Endothelial cell of umbilical vein (primary cell): ENCODE results near the gene LRSAM1. TPM values are rescaled to one million over a fixed set of nuclear protein-coding genes. Genes with fewer than 3 reads are reported as not detected.

Experiments used
- BruUV-seq: library from RNA; stranded (reverse); fragments of 400-500 nt; replicated peaks from 2 replicates; lab custom pipeline; 2021; lab: Mats Ljungman, UMichigan
- CTCF ChIA-PET: fragments of 300-600, 350-600 bp; sonication (Branson Sonifier 250); formaldehyde crosslinking; loops from one replicate; lab custom pipeline; 2021; ENCODE audit warnings: antibody characterized with exemption, inconsistent platforms; lab: Charles Lee
- POLR2A ChIA-PET: fragments of 300-600, 350-600 bp; sonication (Branson Sonifier 250); formaldehyde crosslinking; loops from one replicate; lab custom pipeline; 2021; ENCODE audit warnings: antibody characterized with exemption, inconsistent platforms; lab: Charles Lee
- DNase-seq: peaks from one replicate; pipeline ENCODE4 v3.0.0-alpha.2; 2011; ENCODE audit warnings: low read depth, low spot score
- FAIRE-seq: peaks from 2 replicates; lab custom pipeline; 2011; peaks lifted over from hg19 to GRCh38; lab: Jason Lieb, UNC
- H2AFZ ChIP-seq: 2 replicates; pipeline ENCODE4 v1.6.0; 2012; ENCODE audit warnings: low read depth, low read length, control low read depth, inconsistent platforms
- H3K27ac ChIP-seq: 2 replicates; pipeline ENCODE4 v1.5.1; 2011; ENCODE audit warnings: low read depth, mild to moderate bottlenecking, control low read depth, low read length, moderate library complexity; ENCODE audit not compliant: insufficient read depth
- H3K27me3 ChIP-seq, 2 experiments: 2 replicates each; pipeline versions ENCODE4 v1.6.0 to v1.6.1; 2011; ENCODE audit warnings: low read length in 2 of 2, mixed read lengths in 1 of 2; ENCODE audit not compliant: control insufficient read depth in 2 of 2, insufficient read depth in 2 of 2
- H3K36me3 ChIP-seq, 2 experiments: 2 replicates in 1 of 2; 3 replicates in 1 of 2; pipeline ENCODE4 v1.5.1; 2011; ENCODE audit warnings: low read length in 2 of 2, mild to moderate bottlenecking in 1 of 2, moderate library complexity in 1 of 2; ENCODE audit not compliant: control insufficient read depth in 2 of 2, insufficient read depth in 2 of 2; ENCODE audit errors: extremely low read depth in 1 of 2
- H3K4me1 ChIP-seq: 3 replicates; pipeline ENCODE4 v1.5.1; 2011; ENCODE audit warnings: mild to moderate bottlenecking, low read length; ENCODE audit not compliant: control insufficient read depth, insufficient read depth; ENCODE audit errors: extremely low read depth
- H3K4me2 ChIP-seq: 2 replicates; pipeline ENCODE4 v1.6.1; 2011; ENCODE audit warnings: low read length, control low read depth, mixed read lengths; ENCODE audit not compliant: insufficient read depth
- H3K4me3 ChIP-seq, 3 experiments: fragments of 200-600 bp in 1 of 3; sonication (generic), shearing (Covaris generic) in 1 of 3; replicated peaks in 1 of 3; 2 replicates each; pipeline ENCODE4 v1.5.1; 2011 to 2016; ENCODE audit warnings: control low read depth in 3 of 3, low read length in 3 of 3, mild to moderate bottlenecking in 2 of 3, inconsistent platforms in 1 of 3, low read depth in 1 of 3, moderate library complexity in 1 of 3; ENCODE audit not compliant: insufficient read depth in 1 of 3
- H3K79me2 ChIP-seq: 2 replicates; pipeline ENCODE4 v1.6.0; 2012; ENCODE audit warnings: low read length, inconsistent platforms; ENCODE audit not compliant: control insufficient read depth, insufficient read depth
- H3K9ac ChIP-seq: replicated peaks from 2 replicates; pipeline ENCODE3; 2011; ENCODE audit warnings: low read length, control low read depth; ENCODE audit not compliant: insufficient read depth; ENCODE audit errors: extremely low read depth
- H3K9me1 ChIP-seq: replicated peaks from 3 replicates; pipeline ENCODE4 v1.6.0; 2011; ENCODE audit warnings: mild to moderate bottlenecking, low read length; ENCODE audit not compliant: control insufficient read depth, insufficient read depth; ENCODE audit errors: extremely low read depth
- H3K9me3 ChIP-seq: replicated peaks from 2 replicates; pipeline ENCODE4 v1.5.1; 2012; ENCODE audit warnings: low read length, inconsistent platforms; ENCODE audit not compliant: control insufficient read depth, insufficient read depth
- H4K20me1 ChIP-seq: replicated peaks from 2 replicates; pipeline ENCODE3; 2011; ENCODE audit warnings: mild to moderate bottlenecking, low read length; ENCODE audit not compliant: control insufficient read depth, insufficient read depth; ENCODE audit errors: extremely low read depth
- CTCF ChIP-seq, 2 donors: IDR thresholded peaks; 1 replicate in 1 of 2; 2 replicates in 1 of 2; pipeline ENCODE4 v1.5.1; 2011; ENCODE audit warnings: low read length in 2 of 2, mild to moderate bottlenecking in 2 of 2, moderate library complexity in 2 of 2, control low read depth in 1 of 2, inconsistent platforms in 1 of 2, low read depth in 1 of 2; ENCODE audit not compliant: insufficient read depth in 1 of 2; ENCODE audit errors: extremely low read depth in 1 of 2
- EZH2 ChIP-seq: IDR thresholded peaks from 2 replicates; pipeline ENCODE4 v1.6.1; 2012; ENCODE audit warnings: borderline replicate concordance, low read depth, mild to moderate bottlenecking, moderate library complexity, low read length, inconsistent platforms; ENCODE audit not compliant: severe bottlenecking
- FOS ChIP-seq: IDR thresholded peaks from 2 replicates; pipeline ENCODE4 v1.6.1; 2011; ENCODE audit warnings: mild to moderate bottlenecking, low read length, moderate library complexity, borderline replicate concordance; ENCODE audit not compliant: insufficient read depth
- GATA2 ChIP-seq: IDR thresholded peaks from 2 replicates; pipeline ENCODE4 v1.7.0; 2011; ENCODE audit warnings: low read depth, mild to moderate bottlenecking, moderate library complexity, mixed read lengths, low read length; ENCODE audit not compliant: insufficient read length, insufficient read depth
- JUN ChIP-seq: IDR thresholded peaks from 2 replicates; pipeline ENCODE4 v1.6.1; 2011; ENCODE audit warnings: borderline replicate concordance, low read depth; ENCODE audit not compliant: insufficient read length, insufficient read depth
- MAX ChIP-seq: IDR thresholded peaks from 2 replicates; pipeline ENCODE4 v1.6.1; 2011; ENCODE audit not compliant: insufficient read depth, insufficient read length
- MYC ChIP-seq: IDR thresholded peaks from one replicate; pipeline ENCODE4 v1.6.1; 2011; ENCODE audit warnings: mild to moderate bottlenecking, low read depth, low read length
- POLR2A ChIP-seq: IDR thresholded peaks from 2 replicates; pipeline ENCODE4 v1.6.1; 2012; ENCODE audit warnings: low read depth, mild to moderate bottlenecking, control low read depth, low read length
- POLR2AphosphoS5 ChIP-seq: IDR thresholded peaks from 2 replicates; pipeline ENCODE4 v1.6.1; 2012; ENCODE audit warnings: low read depth, mild to moderate bottlenecking, control low read depth, low read length, moderate library complexity; ENCODE audit not compliant: insufficient read depth
- dilution Hi-C: fragments of 300-500 bp; cut with MboI; formaldehyde crosslinking; loops from one replicate; pipeline ENCODE4 v1.15.0; 2019; ENCODE audit warnings: low sequenced_read_pairs; ENCODE audit not compliant: extremely low pct_ligation_motif_present
- intact Hi-C: fragments of 100-400 bp; cut with micrococcal nuclease; formaldehyde crosslinking; loops from one replicate; pipeline ENCODE4 v1.10.0; 2022
- polyA plus RNA-seq, 4 experiments: library from polyadenylated mRNA; depleted of rRNA in 3 of 4; stranded (reverse) in 3 of 4; unstranded in 1 of 4; fragments of >200 nt; gene quantifications; 2 replicates each; pipeline versions ENCODE4 v1.2.1 to v1.2.3, GENCODE V29; 2011 to 2012; ENCODE audit warnings: missing spikeins in 1 of 4
- total RNA-seq: library from RNA; stranded (reverse); gene quantifications from 2 replicates; pipeline ENCODE4 v1.2.3, GENCODE V29; 2021

LRSAM1 gene
- total and polyA plus RNA-seq, 2 donors (not counting 3 experiments of a cell fraction or from before 2014, with no cell fraction given), result 10.8 to 18.9 TPM

- H3K4me1 ChIP-seq, result peaks cover 25% of the 10 kb centered on the region
- FAIRE-seq (no peak), DNase-seq (no peak)
- H3K27ac ChIP-seq, result no peak overlapping the region
- no peak overlapping the region for H2AFZ ChIP-seq
- BruUV-seq, result no TSS peak
- no peaks in the 10 kb centered on the region for H3K9me1 ChIP-seq
- no peak overlapping the region for H3K4me2 ChIP-seq
- peaks cover 2% of the 10 kb centered on the region in 2 experiments for H3K36me3 ChIP-seq
- no peak overlapping the region for H3K4me3 ChIP-seq
- POLR2A ChIA-PET, result no interaction called here
- H3K9ac ChIP-seq, result no peak overlapping the region
- H3K9me3 ChIP-seq, result no peaks in the 10 kb centered on the region
- no peaks in the 10 kb centered on the region for H3K27me3 ChIP-seq
- CTCF ChIA-PET, result no interaction called here
- intact Hi-C loops, result no loop called here
- TF ChIP-seq MYC (no peak), POLR2AphosphoS5 (no peak), MAX (no peak), GATA2 (no peak), FOS (no peak), POLR2A (no peak), CTCF (IDR thresholded peaks at IDR 0.05; ENCODE audit: extremely low read depth in 1 of 2, insufficient read depth in 1 of 2, low read depth in 1 of 2, low read length in 2 of 2) (no peak), EZH2 (no peak), JUN (no peak)
- H4K20me1 ChIP-seq, result no peaks in the 10 kb centered on the region
- dilution Hi-C loops, result no loop called here
- H3K79me2 ChIP-seq, result peaks cover 43% of the 10 kb centered on the region
Measured at GRCh38 chr9:127426756-127427155, 24.6 kb upstream of the LRSAM1 start.
